ENCODE data around the gene BYSL. TPM values are rescaled to one million over a fixed set of nuclear protein-coding genes. Genes with fewer than 3 reads are reported as not detected.

Gene BYSL
- polyA plus RNA-seq, 2 of the 4 experiments (the other 2 are of a cell fraction): 28.8 to 61.8 TPM

- TF ChIP-seq SREBF2 (IDR thresholded peaks at IDR 0.05) (no peak), MAX (IDR thresholded peaks at IDR 0.05) (no peak), NFE2L2 (conservative IDR thresholded peaks at IDR 0.05; ENCODE audit: low read length) (no peak), GATA3 (IDR thresholded peaks at IDR 0.05; ENCODE audit: borderline replicate concordance) (no peak), EHMT2 (IDR thresholded peaks at IDR 0.05; ENCODE audit: low read depth) (no peak)
- TF ChIP-seq, protein P1, sequence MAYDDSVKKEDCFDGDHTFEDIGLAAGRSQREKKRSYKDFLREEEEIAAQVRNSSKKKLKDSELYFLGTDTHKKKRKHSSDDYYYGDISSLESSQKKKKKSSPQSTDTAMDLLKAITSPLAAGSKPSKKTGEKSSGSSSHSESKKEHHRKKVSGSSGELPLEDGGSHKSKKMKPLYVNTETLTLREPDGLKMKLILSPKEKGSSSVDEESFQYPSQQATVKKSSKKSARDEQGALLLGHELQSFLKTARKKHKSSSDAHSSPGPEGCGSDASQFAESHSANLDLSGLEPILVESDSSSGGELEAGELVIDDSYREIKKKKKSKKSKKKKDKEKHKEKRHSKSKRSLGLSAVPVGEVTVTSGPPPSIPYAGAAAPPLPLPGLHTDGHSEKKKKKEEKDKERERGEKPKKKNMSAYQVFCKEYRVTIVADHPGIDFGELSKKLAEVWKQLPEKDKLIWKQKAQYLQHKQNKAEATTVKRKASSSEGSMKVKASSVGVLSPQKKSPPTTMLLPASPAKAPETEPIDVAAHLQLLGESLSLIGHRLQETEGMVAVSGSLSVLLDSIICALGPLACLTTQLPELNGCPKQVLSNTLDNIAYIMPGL (CRISPR knock-in tag; IDR thresholded peaks at IDR 0.05; ENCODE audit: borderline replicate concordance): no peak
Measured at GRCh38 chr6:41874741-41875140, 46.6 kb upstream of the BYSL start (continued).

- ChIA-PET CTCF (interaction anchor here (0.9 kb wide), 1 partner anchor 59 kb away, joined by 3 read pairs; no protein-coding TSS in a partner anchor), POLR2A (no interaction called here)
- DNase-seq (ENCODE audit: low read depth in 1 of 2, low spot score in 1 of 2) (no peak), ATAC-seq (no peak), FAIRE-seq (no peak)
- Histone ChIP-seq H3K9me3 (no peaks in the 10 kb centered on the region), H3K4me1 (peaks cover 14% of the 10 kb centered on the region; the same call in 1 of the 3 replicates), H3K4me3 (no peak overlapping the region), H3K27ac (no peak overlapping the region), H3K4me2 (no peak overlapping the region)
- TF ChIP-seq POLR2AphosphoS2 (conservative IDR thresholded peaks at IDR 0.05; ENCODE audit: low read length): no peak
- TF ChIP-seq ATOH8 (CRISPR knock-in tag; IDR thresholded peaks at IDR 0.05; ENCODE audit: low read depth): no peak
- TF ChIP-seq GATA3 (IDR thresholded peaks at IDR 0.05; ENCODE audit: borderline replicate concordance): no peak
- no peak for TF ChIP-seq HOXB13 (CRISPR knock-in tag; IDR thresholded peaks at IDR 0.05; ENCODE audit: low read depth)
- TF ChIP-seq, protein P2, sequence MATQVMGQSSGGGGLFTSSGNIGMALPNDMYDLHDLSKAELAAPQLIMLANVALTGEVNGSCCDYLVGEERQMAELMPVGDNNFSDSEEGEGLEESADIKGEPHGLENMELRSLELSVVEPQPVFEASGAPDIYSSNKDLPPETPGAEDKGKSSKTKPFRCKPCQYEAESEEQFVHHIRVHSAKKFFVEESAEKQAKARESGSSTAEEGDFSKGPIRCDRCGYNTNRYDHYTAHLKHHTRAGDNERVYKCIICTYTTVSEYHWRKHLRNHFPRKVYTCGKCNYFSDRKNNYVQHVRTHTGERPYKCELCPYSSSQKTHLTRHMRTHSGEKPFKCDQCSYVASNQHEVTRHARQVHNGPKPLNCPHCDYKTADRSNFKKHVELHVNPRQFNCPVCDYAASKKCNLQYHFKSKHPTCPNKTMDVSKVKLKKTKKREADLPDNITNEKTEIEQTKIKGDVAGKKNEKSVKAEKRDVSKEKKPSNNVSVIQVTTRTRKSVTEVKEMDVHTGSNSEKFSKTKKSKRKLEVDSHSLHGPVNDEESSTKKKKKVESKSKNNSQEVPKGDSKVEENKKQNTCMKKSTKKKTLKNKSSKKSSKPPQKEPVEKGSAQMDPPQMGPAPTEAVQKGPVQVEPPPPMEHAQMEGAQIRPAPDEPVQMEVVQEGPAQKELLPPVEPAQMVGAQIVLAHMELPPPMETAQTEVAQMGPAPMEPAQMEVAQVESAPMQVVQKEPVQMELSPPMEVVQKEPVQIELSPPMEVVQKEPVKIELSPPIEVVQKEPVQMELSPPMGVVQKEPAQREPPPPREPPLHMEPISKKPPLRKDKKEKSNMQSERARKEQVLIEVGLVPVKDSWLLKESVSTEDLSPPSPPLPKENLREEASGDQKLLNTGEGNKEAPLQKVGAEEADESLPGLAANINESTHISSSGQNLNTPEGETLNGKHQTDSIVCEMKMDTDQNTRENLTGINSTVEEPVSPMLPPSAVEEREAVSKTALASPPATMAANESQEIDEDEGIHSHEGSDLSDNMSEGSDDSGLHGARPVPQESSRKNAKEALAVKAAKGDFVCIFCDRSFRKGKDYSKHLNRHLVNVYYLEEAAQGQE (IDR thresholded peaks at IDR 0.05): no peak
- TF ChIP-seq CTCF (IDR thresholded peaks at IDR 0.05): no peak
- TF ChIP-seq NPAS2 (CRISPR knock-in tag; IDR thresholded peaks at IDR 0.05; ENCODE audit: borderline replicate concordance): no peak
- no peak for TF ChIP-seq NR3C1 (IDR thresholded peaks at IDR 0.05)
- 86% methylated on average over 2 of the region's 2 CpGs for WGBS (ENCODE audit: missing lambda C conversion rate)
Measured at GRCh38 chr6:41877051-41877680, 44.1 kb upstream of the BYSL start.

DNA sequence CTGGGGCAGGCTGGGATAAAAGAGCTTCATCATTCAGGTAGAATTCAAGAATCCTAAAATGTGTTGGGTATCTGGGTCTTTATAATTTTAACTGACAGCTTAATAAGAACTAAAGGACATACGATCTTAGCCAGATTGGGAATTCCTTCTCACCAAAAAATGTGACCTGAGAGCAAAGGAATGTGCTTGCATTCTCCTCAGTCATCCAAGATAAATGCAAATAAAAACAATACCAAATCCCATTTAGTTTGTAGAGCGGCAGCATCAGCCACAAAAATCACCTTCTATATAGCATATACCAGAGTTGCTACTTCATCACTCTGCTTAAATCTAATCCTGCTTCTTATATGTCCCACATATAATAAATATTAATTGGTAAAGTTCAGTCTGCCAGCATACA lies 43.1 kb upstream of the BYSL start:
- DNase-seq (ENCODE audit: low read depth in 1 of 2, low spot score in 1 of 2): no peak
- CTCF ChIA-PET: interaction anchor here (0.9 kb wide), 1 partner anchor 58 kb away, joined by 3 read pairs; no protein-coding TSS in a partner anchor
- Histone ChIP-seq H3K27ac (no peak overlapping the region), H3K4me3 (no peak overlapping the region), H3K9me3 (no peaks in the 10 kb centered on the region), H3K4me2 (peak overlapping the region; percentile 29; the same call in 1 of the 3 replicates), H3K4me1 (peaks cover 14% of the 10 kb centered on the region; the same call in 1 of the 3 replicates)
- POLR2A ChIA-PET: no interaction called here
- ATAC-seq: no peak
- 53% methylated on average over 2 of the region's 2 CpGs for WGBS (ENCODE audit: missing lambda C conversion rate)
- no peak for FAIRE-seq
- TF ChIP-seq MAX (IDR thresholded peaks at IDR 0.05): no peak
- TF ChIP-seq HES2 (IDR thresholded peaks at IDR 0.05): no peak
- TF ChIP-seq ELK1 (IDR thresholded peaks at IDR 0.05; ENCODE audit: low read depth, low read length): no peak
- TF ChIP-seq PHF8 (IDR thresholded peaks at IDR 0.05; ENCODE audit: borderline replicate concordance, low read depth): no peak
- TF ChIP-seq SMC3 (IDR thresholded peaks at IDR 0.05): no peak
- TF ChIP-seq MAFK (IDR thresholded peaks at IDR 0.05; ENCODE audit: partially characterized antibody): no peak
- no peak for TF ChIP-seq POLR2AphosphoS2 (conservative IDR thresholded peaks at IDR 0.05; ENCODE audit: low read length)
- TF ChIP-seq, protein P2 (IDR thresholded peaks at IDR 0.05): no peak
